Medulla oblongata (tissue), 1 donor: ENCODE data around the gene C2orf69.

ENCODE experiments used
- DNase-seq: peaks from one replicate; pipeline ENCODE4 v3.0.0-alpha.2; 2015; ENCODE audit errors: extremely low spot score

Gene C2orf69

DNA sequence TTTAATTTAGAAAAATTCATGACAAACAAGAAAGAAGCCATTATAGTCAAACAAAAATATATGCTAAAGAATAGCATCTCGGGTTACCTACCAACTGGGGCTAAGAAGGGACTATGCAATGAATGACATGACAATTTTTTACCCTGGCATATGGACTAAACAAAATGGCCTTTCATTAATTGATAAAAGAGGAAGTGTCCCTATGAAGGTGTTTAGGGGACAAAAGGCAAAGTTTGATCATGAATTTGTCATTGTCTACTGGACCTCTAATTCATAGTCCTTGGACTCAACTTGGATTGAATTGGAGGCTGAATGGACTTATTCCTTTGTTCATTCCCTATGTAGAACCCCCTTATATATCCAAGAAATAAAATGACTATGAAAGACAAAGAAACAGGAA is 57.0 kb downstream of the C2orf69 start:
- no peak for DNase-seq

DNA sequence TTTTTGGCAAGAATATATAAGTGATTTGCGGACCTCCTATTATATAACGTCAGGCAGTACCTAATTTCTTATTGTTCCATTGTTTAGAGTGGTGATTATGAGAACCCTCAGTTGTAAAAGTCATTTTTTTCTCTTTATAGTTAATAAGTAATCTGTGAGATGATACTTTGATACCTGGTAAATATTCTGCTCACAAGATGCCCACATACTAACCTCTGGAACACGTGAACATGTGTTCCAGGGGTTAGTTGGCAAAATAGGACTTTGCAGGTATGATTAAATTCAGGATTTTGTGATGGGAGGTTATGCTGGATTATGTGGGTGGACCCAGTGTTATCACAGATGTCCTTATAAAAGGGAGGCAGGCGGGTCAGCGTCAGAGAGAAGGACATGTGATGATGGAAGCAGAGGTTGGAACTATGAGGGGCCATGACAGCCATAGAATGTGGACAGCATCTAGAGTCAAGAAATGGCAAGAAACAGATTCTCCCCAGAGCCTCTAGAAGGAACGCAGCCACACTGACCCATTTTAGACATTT is 61.1 kb downstream of the C2orf69 start:
- no peak for DNase-seq

DNA sequence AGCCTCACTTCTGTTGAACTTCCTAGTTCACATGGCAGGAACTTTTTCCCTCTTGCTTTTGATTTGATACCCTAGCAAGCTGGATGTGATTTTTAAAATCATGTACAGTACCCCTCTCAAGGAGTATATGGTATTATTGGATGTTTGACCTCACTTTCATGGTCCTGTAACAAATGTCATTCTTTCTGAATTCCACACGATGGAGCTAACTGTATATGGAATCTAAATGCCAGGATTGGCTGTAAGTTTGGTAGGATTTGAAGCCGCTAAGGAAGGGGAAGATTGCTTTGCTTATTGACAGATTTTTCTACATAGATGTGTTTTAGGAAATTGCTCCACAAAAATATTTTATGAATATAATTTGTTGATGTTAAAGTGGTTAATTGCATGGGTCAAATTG is 62.6 kb downstream of the C2orf69 start:
- DNase-seq = peak; percentile 47

DNA sequence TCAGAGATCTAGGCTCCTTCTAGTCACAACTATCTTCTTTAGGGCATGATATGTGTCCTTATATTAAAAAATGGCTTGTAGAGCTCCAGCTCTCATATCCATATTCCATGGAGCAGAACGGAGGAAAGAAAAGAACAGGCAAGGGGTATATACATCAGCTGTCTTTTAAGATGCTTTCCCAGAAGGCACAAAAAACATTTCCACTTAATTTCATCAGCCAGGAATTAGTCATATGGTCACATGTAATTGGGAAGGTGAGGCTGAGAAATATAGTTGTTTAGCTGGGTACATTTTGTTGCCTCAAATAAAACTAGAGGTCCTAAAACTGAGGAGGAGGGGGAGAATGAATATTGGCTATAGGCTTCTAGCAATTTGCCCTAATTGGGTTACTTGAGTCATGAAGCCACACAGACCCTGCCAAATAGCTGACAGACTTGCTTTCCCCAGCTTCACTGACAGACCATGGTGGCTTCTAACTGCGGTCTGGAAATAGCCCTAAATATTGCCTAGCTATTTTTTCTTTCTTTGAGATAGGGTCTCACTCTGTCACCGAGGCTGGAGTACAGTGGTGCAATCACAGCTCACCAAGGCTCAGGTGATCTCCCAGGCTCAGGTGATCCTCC is 64.3 kb downstream of the C2orf69 start:
- DNase-seq = no peak
